ENCODE measurements around the gene DIS3L2. TPM values are rescaled to one million over a fixed set of nuclear protein-coding genes. Genes with fewer than 3 reads are reported as not detected.
"Not testable (repeated sequence)": the region's sequence is repeated elsewhere in the genome, so short reads cannot be mapped to it uniquely, and the experiment has no call there.

DIS3L2 gene
- total RNA-seq, 6 donors from 2014 or later: 31.2 to 98.5 (median 50.3) TPM

- Histone ChIP-seq H3K4me3 (no peak overlapping the region), H3K9me3 (no peaks in the 10 kb centered on the region), H3K27ac (no peak overlapping the region), H3K4me1 (no peaks in the 10 kb centered on the region), H3K36me3 (no peaks in the 10 kb centered on the region), H3K27me3 (no peaks in the 10 kb centered on the region)
- no peak for ATAC-seq (ENCODE audit: low FRiP score in 2 of 2)
- WGBS, 2 donors: 90 to 92% methylated on average over 13 to 14 of the region's 15 CpGs
- TF ChIP-seq POLR2A (IDR thresholded peaks at IDR 0.05): no peak
- no peak for TF ChIP-seq CTCF (IDR thresholded peaks at IDR 0.05)
- DNase-seq: no peak
Observed at GRCh38 chr2:231946241-231946814, 15.2 kb upstream of the DIS3L2 start.

- not testable (repeated sequence) for H3K4me1 ChIP-seq; H3K27me3 ChIP-seq; ATAC-seq (ENCODE audit: low FRiP score in 2 of 2); DNase-seq; H3K9me3 ChIP-seq; H3K36me3 ChIP-seq; H3K4me3 ChIP-seq; H3K27ac ChIP-seq
- 81 to 85% methylated on average over 11 of the region's 11 CpGs for WGBS, 2 donors
Observed at GRCh38 chr2:231947112-231947511, 14.4 kb upstream of the DIS3L2 start.

DNA sequence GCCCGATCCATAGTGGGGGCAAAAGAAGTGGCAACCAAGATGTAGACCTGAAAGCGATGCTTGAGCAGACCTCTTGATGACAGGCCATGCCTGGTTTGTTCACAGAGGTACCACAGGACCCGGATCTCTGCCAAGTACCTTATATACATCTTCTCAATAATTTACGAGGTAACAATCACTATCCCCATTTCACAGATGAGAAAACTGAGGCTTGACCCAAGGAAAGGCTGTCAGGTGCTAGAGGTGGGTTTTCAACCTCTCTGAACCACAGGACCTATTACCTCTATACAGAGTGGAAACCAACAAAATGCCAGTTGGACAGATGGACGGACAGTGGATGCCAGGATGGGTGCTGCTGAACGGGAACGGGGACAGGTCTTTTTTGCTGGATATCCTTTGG is 13.8 kb upstream of the DIS3L2 start:
- ATAC-seq (ENCODE audit: low FRiP score in 2 of 2): no peak
- Histone ChIP-seq H3K9me3 (no peaks in the 10 kb centered on the region), H3K27me3 (no peaks in the 10 kb centered on the region), H3K4me3 (no peak overlapping the region), H3K4me1 (no peaks in the 10 kb centered on the region), H3K27ac (no peak overlapping the region), H3K36me3 (no peaks in the 10 kb centered on the region)
- no peak for DNase-seq
- 87 to 89% methylated on average over 7 of the region's 7 CpGs for WGBS, 2 donors
- TF ChIP-seq POLR2AphosphoS5 (IDR thresholded peaks at IDR 0.05): no peak
- no peak for TF ChIP-seq EP300 (IDR thresholded peaks at IDR 0.05)
- TF ChIP-seq POLR2A (IDR thresholded peaks at IDR 0.05): no peak

GRCh38 chr2:231951452-231952035 is 10.0 kb upstream of the DIS3L2 start:
- WGBS, 2 donors: 90 to 95% methylated on average over 2 of the region's 2 CpGs
- Histone ChIP-seq H3K4me1 (no peaks in the 10 kb centered on the region), H3K9me3 (no peaks in the 10 kb centered on the region), H3K27ac (no peak overlapping the region), H3K4me3 (no peak overlapping the region), H3K27me3 (no peaks in the 10 kb centered on the region), H3K36me3 (no peaks in the 10 kb centered on the region)
- ATAC-seq (ENCODE audit: low FRiP score in 2 of 2) (no peak), DNase-seq (no peak)
- no peak for TF ChIP-seq POLR2AphosphoS5 (IDR thresholded peaks at IDR 0.05)
- no peak for TF ChIP-seq POLR2A (IDR thresholded peaks at IDR 0.05)
- TF ChIP-seq CTCF (IDR thresholded peaks at IDR 0.05): no peak
- TF ChIP-seq EP300 (IDR thresholded peaks at IDR 0.05): no peak

DNA sequence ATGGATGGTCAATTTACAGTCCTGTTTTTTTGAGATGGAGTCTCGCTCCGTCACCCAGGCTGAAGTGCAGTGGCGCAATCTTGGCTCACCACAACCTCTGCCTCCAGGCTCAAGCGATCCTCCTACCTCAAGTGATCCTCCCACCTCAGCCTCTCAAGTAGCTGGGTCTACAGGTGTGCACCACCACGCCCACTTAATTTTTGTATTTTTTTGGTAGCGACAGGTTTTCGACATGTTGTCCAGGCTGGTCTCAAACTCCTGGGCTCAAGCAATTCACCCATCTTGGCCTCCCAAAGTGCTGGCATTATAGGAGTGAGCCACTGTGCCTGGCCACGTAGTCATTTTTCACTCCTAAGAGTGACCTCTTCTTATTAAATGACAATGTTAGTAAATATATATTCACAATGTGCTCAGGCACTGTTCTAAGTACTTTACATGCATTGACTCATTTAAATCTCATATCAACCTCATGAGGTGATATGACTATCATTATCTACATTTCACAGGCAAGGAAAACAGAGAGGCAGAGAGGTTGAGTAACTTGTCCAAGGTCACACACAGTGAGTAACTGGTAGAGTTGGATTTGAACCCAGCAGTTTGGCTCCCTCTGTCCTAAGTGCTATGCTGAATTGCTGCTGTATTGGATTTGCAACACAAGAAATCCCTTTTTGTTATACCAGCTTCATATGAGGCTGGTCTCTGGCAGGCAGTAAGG is 5.6 kb upstream of the DIS3L2 start:
- no peak overlapping the region for H3K27ac ChIP-seq
- no peak for DNase-seq
- H3K4me1 ChIP-seq: peaks cover 2 to 5% (median 4%) of the 10 kb centered on the region in 4 donors
- no peaks in the 10 kb centered on the region for H3K27me3 ChIP-seq
- H3K36me3 ChIP-seq: no peaks in the 10 kb centered on the region
- no peak for ATAC-seq (ENCODE audit: low FRiP score in 2 of 2)
- 90 to 95% methylated on average over 8 of the region's 8 CpGs for WGBS, 2 donors
- H3K9me3 ChIP-seq: no peaks in the 10 kb centered on the region
- no peak for TF ChIP-seq POLR2A (IDR thresholded peaks at IDR 0.05)
- TF ChIP-seq CTCF (IDR thresholded peaks at IDR 0.05): no peak
- no peak for TF ChIP-seq POLR2AphosphoS5 (IDR thresholded peaks at IDR 0.05)
- TF ChIP-seq EP300 (IDR thresholded peaks at IDR 0.05): no peak
- no peak overlapping the region for H3K4me3 ChIP-seq
